ENCODE measurements around the gene CHRND. TPM values are rescaled to one million over a fixed set of nuclear protein-coding genes. Genes with fewer than 3 reads are reported as not detected.

Gene CHRND
- total and polyA plus RNA-seq, 2 of the 8 experiments (the other 6 are each of a cell fraction or from before 2014, with no cell fraction given): 0.24 TPM; not detected in 1

DNA sequence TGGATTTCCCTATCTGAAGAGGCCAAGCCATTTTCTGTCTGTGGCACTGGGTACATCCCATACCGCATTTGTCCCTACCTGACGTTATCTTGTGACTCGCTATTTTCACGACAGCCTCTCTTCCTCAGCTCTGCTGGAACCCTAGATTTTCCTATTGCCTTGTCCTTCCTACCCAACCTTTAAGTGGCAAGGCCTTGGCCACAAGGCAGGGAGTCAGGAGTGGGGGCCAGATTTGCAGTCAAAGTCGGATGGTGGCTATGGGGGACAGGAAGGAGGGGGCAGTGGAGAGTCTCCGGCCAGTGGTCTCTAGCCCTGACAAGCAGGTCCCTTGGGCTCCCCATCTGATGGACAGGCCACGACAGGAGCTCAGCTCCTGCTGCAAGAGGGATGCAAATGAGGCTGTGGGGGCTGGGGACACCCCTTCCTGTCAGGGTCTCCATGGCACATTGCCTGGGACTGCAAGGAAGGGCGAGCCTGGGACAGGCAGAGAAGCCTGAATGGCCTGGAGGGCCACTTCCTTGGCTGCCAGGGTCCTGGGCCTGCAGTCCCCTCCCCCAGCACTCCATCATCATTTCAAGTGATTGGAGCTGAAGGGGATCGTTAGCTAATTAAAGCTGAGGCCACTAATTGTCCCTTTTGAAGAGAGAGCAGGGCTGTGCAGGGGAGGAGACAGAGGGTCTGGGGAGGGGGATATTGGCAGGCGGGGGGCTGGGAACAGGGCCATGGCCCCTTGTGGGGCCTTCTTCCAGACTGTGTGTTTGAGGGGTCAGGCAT lies 32.1 kb upstream of the CHRND start:
- Histone ChIP-seq H4K20me1 (replicated peaks in 1 of 2; ENCODE audit: control insufficient read depth in 1 of 2, insufficient read depth in 2 of 2, low read length in 2 of 2) (peaks cover 0 to 1% of the 10 kb centered on the region in 2 experiments), H2BK5ac (ENCODE audit: low read depth, low read length) (no peak overlapping the region), H4K8ac (ENCODE audit: extremely low read depth, insufficient read depth, low read length) (no peak overlapping the region; the same call in 1 of the 2 replicates), H2BK20ac (ENCODE audit: low read length) (no peak overlapping the region), H3K9ac (replicated peaks in 1 of 4; ENCODE audit: extremely low read depth in 1 of 4, low read depth in 3 of 4, low read length in 3 of 4) (no peak overlapping the region), H3K23me2 (ENCODE audit: low read depth, low read length) (peaks cover 1% of the 10 kb centered on the region; the same call in 1 of the 2 replicates), H3K27ac (ENCODE audit: low read depth, low read length) (no peak overlapping the region), H3K79me1 (ENCODE audit: low read depth, low read length) (no peaks in the 10 kb centered on the region), H4K5ac (ENCODE audit: insufficient read length, low read depth, low read length) (no peak overlapping the region), H2AK5ac (ENCODE audit: low read depth, low read length) (no peak overlapping the region), H3K27me3 (replicated peaks in 1 of 4; ENCODE audit: control insufficient read depth in 3 of 4, extremely low read depth in 1 of 4, insufficient read depth in 3 of 4, low read length in 3 of 4) (peaks cover 0 to 6% (median 2%) of the 10 kb centered on the region in 4 experiments; a peak in 3 of 7 replicates), H2BK120ac (replicated peaks; ENCODE audit: low read depth, low read length) (no peak overlapping the region), H3K18ac (ENCODE audit: extremely low read depth, low read length) (no peak overlapping the region), H3K14ac (ENCODE audit: insufficient read length) (no peak overlapping the region), H2BK12ac (ENCODE audit: low read depth, low read length) (no peak overlapping the region), H3K36me3 (ENCODE audit: control insufficient read depth in 2 of 4, insufficient read depth in 4 of 4, low read length in 3 of 4) (no peaks in the 10 kb centered on the region), H3K4me3 (ENCODE audit: extremely low read depth in 1 of 4, insufficient read depth in 2 of 4, low read depth in 3 of 4, low read length in 4 of 4) (no peak overlapping the region), H3K4me2 (ENCODE audit: insufficient read depth in 1 of 2, low read depth in 2 of 2, low read length in 2 of 2) (no peak overlapping the region), H2AFZ (ENCODE audit: low read length) (no peak overlapping the region), H3K79me2 (ENCODE audit: control insufficient read depth in 1 of 2, insufficient read depth in 2 of 2, low read length in 2 of 2) (no peaks in the 10 kb centered on the region), H3K23ac (ENCODE audit: insufficient read length) (no peak overlapping the region), H3K56ac (replicated peaks; ENCODE audit: insufficient read length, low read depth, low read length) (no peak overlapping the region), H2BK15ac (ENCODE audit: low read length) (no peak overlapping the region), H4K91ac (replicated peaks; ENCODE audit: insufficient read length, low read length) (no peak overlapping the region), H3K4me1 (replicated peaks in 1 of 4; ENCODE audit: control insufficient read depth in 3 of 4, insufficient read depth in 4 of 4, low read length in 3 of 4) (peaks cover 0 to 26% (median 10%) of the 10 kb centered on the region in 4 experiments; a peak in 5 of 7 replicates), H3K9me3 (ENCODE audit: insufficient read depth in 2 of 2, low read depth in 1 of 2, low read length in 1 of 2) (no peaks in the 10 kb centered on the region), H3K4ac (replicated peaks; ENCODE audit: insufficient read length, low read depth, low read length) (no peak overlapping the region)
- no peak for DNase-seq (ENCODE audit: low read depth in 1 of 2, low spot score in 2 of 2)
- POLR2A ChIA-PET (ENCODE audit: partially characterized antibody): interaction anchor here (0.8 to 0.9 kb wide), 2 partner anchors 13 to 38 kb away, joined by 3 read pairs; no protein-coding TSS in a partner anchor
- 79% methylated on average over 9 of the region's 10 CpGs; no CpG with 5 or more reads in 1 of the 2 experiments for whole genome bisulfite sequencing, 2 experiments (ENCODE audit: extremely low coverage in 1 of 2, insufficient coverage in 1 of 2, insufficient read length in 1 of 2, insufficient replicate concordance in 2 of 2, low coverage in 1 of 2, low lambda C conversion rate in 2 of 2, missing lambda C conversion rate in 1 of 2)
- no peak for FAIRE-seq
- no peak for TF ChIP-seq KDM4A (IDR thresholded peaks at IDR 0.05; ENCODE audit: low read depth, low read length, severe bottlenecking)
- TF ChIP-seq ZNF274 (IDR thresholded peaks at IDR 0.05; ENCODE audit: borderline replicate concordance, extremely low read depth, low read length): no peak
- TF ChIP-seq SIN3A (conservative IDR thresholded peaks at IDR 0.05 in 1 of 2, IDR thresholded peaks at IDR 0.05 in 1 of 2; ENCODE audit: low read depth in 1 of 2, low read length in 2 of 2): no peak
- no peak for TF ChIP-seq TCF12 (IDR thresholded peaks at IDR 0.05; ENCODE audit: low read depth, low read length)
- CTCF ChIA-PET (ENCODE audit: partially characterized antibody): interaction anchor here (0.6 to 2.4 kb wide), 19 partner anchors 9 to 158 kb away, joined by 3 to 7 read pairs (median 4); no protein-coding TSS in a partner anchor
